HG03045 (cell line): Measurements from ENCODE around the gene PIGQ.

Experiments used
- ATAC-seq: cut with Tn5 transposase; IDR thresholded peaks from one replicate; pipeline ENCODE4 v1.9.1; 2021; ENCODE audit warnings: mild to moderate bottlenecking, moderate library complexity; ENCODE audit not compliant: unreplicated experiment

Gene PIGQ

GRCh38 chr16:533391-534123 is 36.2 kb upstream of the PIGQ start:
- ATAC-seq: no peak

DNA sequence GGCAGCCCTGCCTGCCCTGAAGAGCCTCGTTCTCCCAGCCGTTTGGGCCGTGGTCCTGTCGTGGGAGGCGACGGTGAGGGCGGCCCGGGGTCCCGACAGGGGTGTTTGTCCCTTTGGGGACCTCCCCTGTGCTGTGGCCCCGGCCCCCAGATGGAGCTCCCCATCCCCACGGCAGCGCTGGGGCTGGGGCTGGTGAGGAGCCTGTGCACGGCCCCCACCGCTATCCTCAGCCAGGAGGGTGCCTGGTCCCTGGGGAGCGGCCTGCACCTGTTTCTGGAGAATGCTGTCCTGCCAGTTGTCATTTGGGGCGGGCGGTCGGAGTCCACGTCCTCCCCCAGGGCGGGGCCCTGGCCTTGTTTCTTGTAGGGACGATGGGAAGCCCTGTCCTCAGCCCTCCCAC is 35.6 kb upstream of the PIGQ start:
- no peak for ATAC-seq

DNA sequence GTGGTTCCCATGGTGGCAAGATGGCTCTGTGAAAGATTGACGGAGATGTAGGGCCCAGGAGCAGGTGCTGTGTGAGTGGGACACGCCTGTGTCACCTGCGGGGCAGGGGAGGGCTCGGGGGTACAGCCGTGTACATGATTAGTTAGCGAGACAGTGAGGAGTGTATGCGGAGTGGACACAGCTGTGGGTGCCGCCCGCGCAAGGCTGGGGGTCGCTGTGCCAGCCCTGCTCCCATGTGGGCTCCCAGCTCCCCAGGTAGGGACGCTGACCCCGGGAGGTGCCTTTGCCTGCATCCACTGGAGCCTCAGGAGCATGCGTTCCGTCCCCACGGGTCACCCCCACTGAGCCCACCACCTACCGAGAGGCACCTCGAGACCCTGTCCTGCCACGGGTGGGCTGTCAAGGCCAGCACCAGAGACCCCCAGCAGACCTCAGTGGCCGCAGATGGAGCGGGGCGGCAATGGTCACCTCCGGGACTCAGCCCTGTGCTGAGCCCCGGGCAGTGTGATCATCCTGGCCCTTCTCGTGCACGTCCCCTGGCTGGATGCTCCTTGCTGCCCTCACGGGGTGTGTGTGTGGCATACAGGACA is 34.8 kb upstream of the PIGQ start:
- no peak for ATAC-seq

DNA sequence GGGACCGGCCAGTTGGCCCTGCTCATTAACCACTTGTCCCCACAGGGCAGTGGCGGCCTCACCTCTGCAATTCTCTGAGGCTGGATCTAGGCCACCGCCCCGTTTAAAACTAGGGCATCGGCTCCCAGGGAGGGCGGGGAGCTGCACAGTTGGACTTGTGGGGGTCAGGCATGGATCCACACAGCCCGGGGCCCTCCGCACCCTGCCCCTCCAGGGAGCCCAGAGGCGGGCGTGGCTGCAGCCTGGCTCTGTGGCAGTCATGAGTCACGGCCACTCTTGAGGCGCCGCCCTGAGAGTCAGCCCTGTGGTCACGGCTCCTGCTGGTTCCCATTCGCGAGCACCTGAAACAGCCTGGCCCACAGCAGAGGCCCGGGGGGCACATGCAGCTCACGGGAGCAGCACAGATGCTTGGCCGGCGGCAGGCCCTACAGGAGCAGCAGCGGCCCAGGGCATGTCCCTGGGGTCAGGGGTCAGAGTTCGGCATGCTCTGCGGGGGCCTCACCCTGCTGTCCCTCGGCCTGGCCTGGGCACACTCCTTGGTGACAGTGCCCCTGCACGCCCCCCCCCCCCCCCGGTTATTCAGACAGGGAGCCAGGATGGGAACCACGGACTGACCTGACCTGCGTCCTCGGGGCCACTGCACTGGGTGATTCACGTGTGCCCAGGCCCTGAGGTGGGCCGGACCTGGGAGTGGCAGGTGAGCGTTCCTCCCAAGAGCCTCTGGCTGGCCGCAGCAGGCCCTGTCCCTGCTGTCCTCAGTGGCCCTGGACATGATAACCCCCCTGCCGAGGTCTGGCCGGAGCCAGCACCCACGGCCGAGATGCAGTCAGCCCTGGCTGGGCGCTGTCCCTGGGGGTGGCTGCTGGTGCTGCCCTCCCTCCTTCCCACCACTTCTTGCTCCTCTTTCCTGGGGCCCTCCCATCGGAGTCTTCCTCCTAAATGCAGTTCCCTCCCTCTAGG is 34.0 kb upstream of the PIGQ start:
- no peak for ATAC-seq

- no peak for ATAC-seq
Measured at GRCh38 chr16:536746-537145, 33.0 kb upstream of the PIGQ start.

- ATAC-seq: no peak
Measured at GRCh38 chr16:537415-538335, 32.1 kb upstream of the PIGQ start.

- no peak for ATAC-seq
Measured at GRCh38 chr16:539901-540530, 29.8 kb upstream of the PIGQ start.

GRCh38 chr16:540645-541340 is 29.0 kb upstream of the PIGQ start:
- no peak for ATAC-seq

GRCh38 chr16:543301-544164 is 26.2 kb upstream of the PIGQ start:
- no peak for ATAC-seq

- no peak for ATAC-seq
Measured at GRCh38 chr16:544517-544916, 25.3 kb upstream of the PIGQ start.

- ATAC-seq: no peak
Measured at GRCh38 chr16:546909-547770, 22.6 kb upstream of the PIGQ start.

DNA sequence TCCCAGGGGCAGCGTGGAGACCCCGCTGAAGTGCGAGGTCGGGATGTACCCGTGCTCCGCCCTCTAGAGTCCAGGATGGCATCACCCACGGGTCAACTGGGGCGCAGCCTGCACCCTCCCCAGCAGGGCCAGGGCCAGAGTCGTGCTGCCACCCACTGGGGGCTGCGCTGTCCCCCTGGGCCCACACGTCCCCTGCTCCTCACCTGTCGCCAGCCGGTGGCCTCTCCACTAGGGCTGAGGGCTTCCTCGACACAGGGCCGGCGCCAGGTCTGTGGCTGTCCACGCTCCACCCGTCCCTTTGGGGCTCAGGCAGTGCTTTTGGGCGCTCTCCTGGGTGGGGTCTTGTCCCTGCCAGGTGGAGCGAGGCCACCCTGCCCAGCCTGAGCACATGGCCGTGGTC is 21.2 kb upstream of the PIGQ start:
- no peak for ATAC-seq

GRCh38 chr16:549544-550263 is 20.1 kb upstream of the PIGQ start:
- ATAC-seq: no peak

- ATAC-seq: no peak
Measured at GRCh38 chr16:551210-551609, 18.6 kb upstream of the PIGQ start.

- ATAC-seq: no peak
Measured at GRCh38 chr16:552171-552570, 17.6 kb upstream of the PIGQ start.

DNA sequence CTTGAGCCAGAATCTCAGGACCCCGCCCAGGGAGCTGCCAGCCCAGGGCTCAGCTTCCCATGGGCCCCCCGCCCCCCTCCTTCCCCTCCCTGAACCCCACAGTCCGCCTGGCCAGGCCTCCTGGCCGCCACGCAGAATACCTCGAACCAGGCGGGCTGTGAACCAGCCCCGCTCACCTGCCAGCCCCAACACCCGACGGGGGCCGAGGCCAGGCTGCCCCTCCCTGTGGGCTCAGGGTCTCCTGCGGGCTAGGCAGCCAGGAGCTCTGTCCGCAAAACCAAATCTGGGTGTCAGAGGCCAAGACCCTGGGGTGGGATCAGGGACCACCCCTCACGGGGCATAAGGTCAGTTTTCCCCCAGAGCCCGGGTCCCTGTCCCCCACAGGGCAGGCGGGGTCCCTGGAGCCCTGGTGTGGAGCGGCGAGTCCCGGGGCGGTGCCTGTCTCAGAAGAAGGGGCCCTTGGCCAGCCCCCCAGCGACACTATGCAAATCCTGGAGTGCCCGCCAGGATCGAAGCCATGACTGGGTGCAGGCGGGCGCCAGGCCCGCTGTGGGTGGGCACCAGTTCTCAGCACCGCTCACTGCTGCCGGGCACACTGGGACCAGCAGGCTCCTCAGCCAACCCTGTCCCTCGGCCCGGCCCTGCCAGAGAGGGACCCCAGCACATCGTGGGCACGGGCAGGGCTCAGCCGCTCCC is 16.0 kb upstream of the PIGQ start:
- ATAC-seq: no peak

DNA sequence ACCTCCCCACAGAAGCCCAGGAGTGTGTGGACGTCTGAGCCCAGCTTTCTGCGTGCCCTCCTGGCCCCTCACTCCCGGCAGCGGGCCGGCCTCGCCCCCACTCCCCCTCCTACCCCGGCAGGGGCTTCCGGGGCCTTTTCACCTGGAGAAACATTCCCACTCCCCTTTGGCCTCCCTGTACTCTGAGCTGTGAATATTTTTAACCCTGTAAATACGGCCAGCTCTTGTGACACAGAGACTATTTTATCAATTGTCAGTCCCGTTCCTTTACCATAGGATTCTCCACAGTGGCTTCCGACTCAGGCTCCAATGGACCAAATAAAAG is 15.5 kb upstream of the PIGQ start:
- ATAC-seq: no peak
